Activated CD8-positive, alpha-beta memory T cell treated with anti-CD3 and anti-CD28 coated beads, Interleukin-2, amount 10 ng/mL, durations not matched to agents 7 days and 5 days (primary cell): ENCODE measurements around the gene ILKAP. TPM values are rescaled to one million over a fixed set of nuclear protein-coding genes. Genes with fewer than 3 reads are reported as not detected.

Experiments used
- ATAC-seq: fragments of 150-1000 bp; cut with Tn5 transposase; one replicate; pipeline ENCODE4 v1.10.0; 2021; ENCODE audit warnings: moderate library complexity
- CTCF ChIA-PET: fragments of 350-600 bp; sonication (Branson Sonifier 250); formaldehyde crosslinking; loops from one replicate; lab custom pipeline; 2021; ENCODE audit warnings: antibody characterized with exemption; lab: Charles Lee
- DNase-seq: peaks from one replicate; pipeline ENCODE4 v3.0.0-alpha.2; 2020
- H3K27ac Mint-ChIP-seq: one replicate; pipeline ENCODE4 v1.8.0; 2021; ENCODE audit warnings: mild to moderate bottlenecking, mixed read lengths
- H3K27me3 Mint-ChIP-seq: one replicate; pipeline ENCODE4 v1.8.0; 2021; ENCODE audit warnings: mixed read lengths
- H3K36me3 Mint-ChIP-seq: one replicate; pipeline ENCODE4 v1.8.0; 2021; ENCODE audit warnings: mild to moderate bottlenecking, mixed read lengths
- H3K4me1 Mint-ChIP-seq: one replicate; pipeline ENCODE4 v1.8.0; 2021; ENCODE audit warnings: mixed read lengths
- H3K4me3 Mint-ChIP-seq: one replicate; pipeline ENCODE4 v1.8.0; 2021; ENCODE audit warnings: mild to moderate bottlenecking, moderate library complexity, mixed read lengths
- H3K9me3 Mint-ChIP-seq: one replicate; pipeline ENCODE4 v1.8.0; 2022; ENCODE audit warnings: low read depth, mixed read lengths
- total RNA-seq, 2 experiments: library from RNA; stranded (reverse); gene quantifications; one replicate each; pipeline ENCODE4 v1.2.3, GENCODE V29; 2021

ILKAP gene
- total RNA-seq, 2 experiments from 2014 or later = 52.6 to 61.7 TPM

DNA sequence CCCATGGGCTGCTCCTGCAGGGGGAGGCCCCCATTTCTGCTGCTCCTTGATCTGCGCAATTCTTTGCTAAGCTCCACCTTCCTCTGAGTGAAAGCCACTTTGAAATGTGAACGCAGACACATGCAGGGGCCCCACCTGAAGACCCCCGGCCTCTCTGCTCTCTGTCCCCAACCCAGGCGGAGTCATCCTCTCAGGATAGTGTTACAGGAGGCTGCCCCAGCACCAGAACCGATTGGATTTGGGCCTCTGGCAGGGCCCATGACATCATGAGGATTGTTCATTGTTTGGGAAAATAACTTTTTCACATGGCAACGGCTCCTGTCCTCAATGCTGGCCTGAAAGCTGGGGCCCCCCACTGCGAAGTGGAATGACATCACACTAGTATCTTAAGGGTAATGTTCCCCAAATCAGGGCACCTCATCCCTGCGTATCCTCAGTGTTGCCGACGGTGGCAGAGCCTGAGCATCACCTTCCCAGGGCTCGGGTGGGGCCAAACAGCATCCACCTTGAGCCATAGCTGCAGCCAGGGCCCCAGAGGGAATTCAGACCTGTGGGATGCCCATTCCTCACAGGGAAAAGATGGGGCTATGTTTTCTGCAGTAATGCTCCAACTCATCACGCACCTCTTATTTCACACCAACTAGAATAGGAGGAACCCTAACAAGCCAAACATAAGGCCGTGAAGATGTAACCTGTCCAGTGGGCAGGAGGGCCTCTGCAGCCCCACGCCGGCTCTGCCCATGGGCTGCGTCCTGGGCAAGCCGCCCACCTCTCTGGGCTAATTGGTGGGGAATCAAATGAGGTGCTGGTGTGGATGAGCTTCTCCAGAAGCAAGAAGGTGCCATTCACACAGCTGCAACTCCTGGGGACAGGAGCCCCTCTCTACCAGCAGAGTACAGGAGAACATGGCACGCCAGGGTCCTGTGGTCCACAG is 47.5 kb downstream of the ILKAP start:
- H3K4me1 Mint-ChIP-seq = peaks cover 4% of the 10 kb centered on the region
- no peak overlapping the region for H3K4me3 Mint-ChIP-seq
- H3K27ac Mint-ChIP-seq = no peak overlapping the region
- H3K9me3 Mint-ChIP-seq = no peaks in the 10 kb centered on the region
- CTCF ChIA-PET = no interaction called here
- DNase-seq (no peak), ATAC-seq (no peak)
- H3K27me3 Mint-ChIP-seq = peaks cover 25% of the 10 kb centered on the region
- H3K36me3 Mint-ChIP-seq = no peaks in the 10 kb centered on the region

DNA sequence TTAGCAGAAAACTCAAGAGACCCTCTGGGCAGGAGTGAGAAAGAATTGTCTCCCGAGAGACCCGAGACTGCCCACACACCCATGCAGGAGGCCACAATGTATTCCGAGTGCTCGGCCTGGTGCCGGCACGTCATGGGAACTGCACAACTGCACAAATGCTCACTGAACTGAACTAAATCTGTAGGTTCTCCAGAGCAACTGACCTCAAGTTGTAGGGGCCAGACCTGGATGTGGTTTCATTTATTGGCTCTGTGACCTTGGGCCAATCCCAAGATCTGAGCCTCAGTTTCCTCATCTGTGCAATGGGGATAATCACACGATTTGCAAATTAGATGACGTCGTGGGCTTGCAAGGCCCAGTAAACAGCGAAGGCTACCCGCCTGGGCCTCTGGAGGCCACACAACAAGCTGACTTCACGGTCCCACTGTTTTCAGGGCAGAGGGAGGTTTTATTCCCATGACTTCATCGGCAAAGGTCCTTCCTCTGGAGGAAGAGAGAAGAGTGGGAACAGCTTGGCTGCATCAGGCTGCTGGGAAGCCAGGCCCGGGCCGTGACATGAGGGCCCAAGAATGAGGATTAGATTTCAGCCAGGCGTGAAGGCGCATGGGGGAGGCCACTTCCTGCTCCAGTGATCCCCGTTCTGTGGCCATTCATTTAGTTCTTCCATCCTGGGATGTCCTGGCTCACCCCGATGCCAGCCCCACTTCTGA is 48.3 kb downstream of the ILKAP start:
- CTCF ChIA-PET = no interaction called here
- no peaks in the 10 kb centered on the region for H3K36me3 Mint-ChIP-seq
- DNase-seq (no peak), ATAC-seq (no peak)
- peaks cover 4% of the 10 kb centered on the region for H3K4me1 Mint-ChIP-seq
- H3K27me3 Mint-ChIP-seq = peaks cover 20% of the 10 kb centered on the region
- H3K9me3 Mint-ChIP-seq = no peaks in the 10 kb centered on the region
- H3K27ac Mint-ChIP-seq = no peak overlapping the region
- H3K4me3 Mint-ChIP-seq = no peak overlapping the region

- H3K27ac Mint-ChIP-seq = no peak overlapping the region
- ATAC-seq (no peak), DNase-seq (no peak)
- peaks cover 4% of the 10 kb centered on the region for H3K4me1 Mint-ChIP-seq
- no peak overlapping the region for H3K4me3 Mint-ChIP-seq
- CTCF ChIA-PET = no interaction called here
- H3K27me3 Mint-ChIP-seq = peaks cover 14% of the 10 kb centered on the region
- H3K9me3 Mint-ChIP-seq = no peaks in the 10 kb centered on the region
- no peaks in the 10 kb centered on the region for H3K36me3 Mint-ChIP-seq
Observed at GRCh38 chr2:238154570-238154969, 48.9 kb downstream of the ILKAP start.

DNA sequence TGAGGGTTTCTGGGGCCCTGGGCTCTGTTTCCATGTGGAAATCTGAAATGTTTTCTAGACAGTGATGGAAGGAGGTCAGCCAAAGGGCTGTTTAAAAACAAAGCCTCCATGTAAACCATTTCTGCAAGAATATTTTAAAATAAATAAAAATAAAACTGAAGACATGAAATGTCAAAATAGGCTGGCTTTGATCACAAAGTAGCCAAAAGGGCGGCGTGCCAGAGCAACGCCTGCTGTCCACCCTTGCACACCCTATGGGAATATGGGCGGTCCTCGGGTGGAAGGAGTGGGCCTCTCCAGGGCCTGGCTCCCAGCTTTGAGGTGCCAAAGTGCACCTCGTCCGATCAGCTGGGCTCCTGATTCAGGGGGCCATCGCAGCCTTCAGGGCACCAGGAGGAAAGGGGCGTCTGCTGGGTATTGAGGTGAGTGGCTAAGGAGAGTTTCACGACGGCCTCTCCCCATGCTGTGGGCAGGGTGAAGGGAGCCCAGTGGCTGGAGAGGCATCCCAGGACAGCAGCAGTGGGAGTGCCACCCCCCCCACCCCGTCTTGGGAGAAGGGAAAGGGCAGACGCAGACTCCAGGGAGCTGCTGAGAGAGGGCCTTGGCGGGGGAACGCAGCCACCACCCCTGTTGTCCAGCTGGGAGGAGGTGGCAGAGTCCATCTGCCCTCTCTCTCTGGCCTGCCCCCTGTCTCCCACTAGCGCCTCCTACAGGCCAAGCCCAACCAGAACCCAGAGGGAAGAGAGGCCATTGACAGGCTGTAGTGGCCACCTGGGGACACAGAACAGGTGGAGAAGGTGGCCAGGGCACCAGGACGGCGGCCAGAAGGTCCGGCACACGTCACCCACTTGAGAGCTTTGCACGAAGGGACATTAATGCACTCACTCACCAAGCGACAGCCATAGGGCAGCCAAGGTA is 50.5 kb downstream of the ILKAP start:
- H3K4me1 Mint-ChIP-seq = no peaks in the 10 kb centered on the region
- ATAC-seq (no peak), DNase-seq (no peak)
- no peak overlapping the region for H3K4me3 Mint-ChIP-seq
- CTCF ChIA-PET = no interaction called here
- H3K9me3 Mint-ChIP-seq = no peaks in the 10 kb centered on the region
- H3K36me3 Mint-ChIP-seq = no peaks in the 10 kb centered on the region
- H3K27me3 Mint-ChIP-seq = peaks cover 6% of the 10 kb centered on the region
- no peak overlapping the region for H3K27ac Mint-ChIP-seq

DNA sequence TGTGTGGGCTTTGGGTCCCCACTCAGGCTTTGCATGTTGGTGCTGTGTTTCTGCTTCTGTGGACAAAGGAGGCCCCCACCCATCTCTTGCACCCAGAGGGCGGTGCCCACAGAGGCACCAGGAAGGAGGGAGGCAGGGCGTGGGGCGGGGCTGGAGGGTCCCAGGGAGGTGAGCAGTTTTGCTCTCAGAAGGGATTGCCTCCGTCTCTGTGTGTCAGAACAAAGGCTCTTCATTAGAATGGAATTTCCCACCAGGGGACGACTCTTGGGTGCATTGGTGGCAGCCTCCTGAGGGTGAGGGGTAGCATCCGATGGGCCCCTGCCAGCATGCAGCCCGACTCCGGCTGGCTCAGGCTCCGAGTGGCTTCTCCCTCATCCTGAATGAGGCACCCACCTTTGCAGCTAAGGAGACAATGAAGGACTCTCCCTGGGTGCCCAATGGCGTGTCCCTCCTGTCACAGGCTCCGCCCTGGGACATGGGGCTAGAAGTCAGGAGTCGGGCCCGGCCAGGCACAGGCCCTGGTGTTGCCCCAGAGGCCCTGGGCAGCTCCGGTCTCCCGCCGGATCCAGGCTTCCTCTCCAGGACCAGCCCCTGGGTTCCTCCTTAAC is 51.8 kb downstream of the ILKAP start:
- Mint-ChIP-seq H3K9me3 (no peaks in the 10 kb centered on the region), H3K36me3 (no peaks in the 10 kb centered on the region), H3K4me1 (no peaks in the 10 kb centered on the region), H3K4me3 (no peak overlapping the region), H3K27ac (no peak overlapping the region), H3K27me3 (no peaks in the 10 kb centered on the region)
- CTCF ChIA-PET = no interaction called here
- DNase-seq (no peak), ATAC-seq (no peak)

GRCh38 chr2:238151205-238151604 is 52.3 kb downstream of the ILKAP start:
- Mint-ChIP-seq H3K27ac (no peak overlapping the region), H3K9me3 (no peaks in the 10 kb centered on the region), H3K4me1 (no peaks in the 10 kb centered on the region), H3K27me3 (no peaks in the 10 kb centered on the region), H3K4me3 (no peak overlapping the region), H3K36me3 (no peaks in the 10 kb centered on the region)
- ATAC-seq = no peak
- CTCF ChIA-PET = no interaction called here
- DNase-seq = no peak

DNA sequence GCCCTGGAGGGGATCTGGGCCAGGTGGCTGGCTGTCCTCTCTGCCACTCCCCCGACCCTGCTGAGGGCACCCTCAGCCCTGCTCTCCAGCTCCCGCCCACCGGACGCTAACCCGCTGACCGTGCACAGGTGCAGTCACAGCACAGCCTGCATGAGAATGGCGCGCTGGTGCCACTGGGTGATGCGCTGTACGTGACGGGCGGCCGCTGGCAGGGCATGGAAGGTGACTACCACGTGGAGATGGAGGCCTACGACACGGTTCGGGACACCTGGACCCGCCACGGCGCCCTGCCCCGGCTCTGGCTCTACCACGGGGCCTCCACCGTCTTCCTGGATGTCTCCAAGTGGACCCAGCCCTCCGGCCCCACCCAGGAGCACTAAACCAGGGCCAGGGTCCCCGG is 52.8 kb downstream of the ILKAP start:
- no peak for ATAC-seq
- H3K27me3 Mint-ChIP-seq = no peaks in the 10 kb centered on the region
- CTCF ChIA-PET = no interaction called here
- no peaks in the 10 kb centered on the region for H3K36me3 Mint-ChIP-seq
- H3K4me1 Mint-ChIP-seq = no peaks in the 10 kb centered on the region
- DNase-seq = no peak
- no peak overlapping the region for H3K4me3 Mint-ChIP-seq
- no peaks in the 10 kb centered on the region for H3K9me3 Mint-ChIP-seq
- H3K27ac Mint-ChIP-seq = no peak overlapping the region

GRCh38 chr2:238149841-238150572 is 53.5 kb downstream of the ILKAP start:
- Mint-ChIP-seq H3K27me3 (no peaks in the 10 kb centered on the region), H3K27ac (no peak overlapping the region), H3K4me1 (no peaks in the 10 kb centered on the region), H3K36me3 (no peaks in the 10 kb centered on the region), H3K9me3 (no peaks in the 10 kb centered on the region), H3K4me3 (no peak overlapping the region)
- no peak for DNase-seq
- ATAC-seq = no peak
- CTCF ChIA-PET = no interaction called here

- H3K9me3 Mint-ChIP-seq = no peaks in the 10 kb centered on the region
- no peaks in the 10 kb centered on the region for H3K27me3 Mint-ChIP-seq
- H3K36me3 Mint-ChIP-seq = no peaks in the 10 kb centered on the region
- no peak overlapping the region for H3K27ac Mint-ChIP-seq
- no peak for DNase-seq
- no peak for ATAC-seq
- CTCF ChIA-PET = no interaction called here
- no peak overlapping the region for H3K4me3 Mint-ChIP-seq
- no peaks in the 10 kb centered on the region for H3K4me1 Mint-ChIP-seq
Observed at GRCh38 chr2:238148981-238149380, 54.5 kb downstream of the ILKAP start.

DNA sequence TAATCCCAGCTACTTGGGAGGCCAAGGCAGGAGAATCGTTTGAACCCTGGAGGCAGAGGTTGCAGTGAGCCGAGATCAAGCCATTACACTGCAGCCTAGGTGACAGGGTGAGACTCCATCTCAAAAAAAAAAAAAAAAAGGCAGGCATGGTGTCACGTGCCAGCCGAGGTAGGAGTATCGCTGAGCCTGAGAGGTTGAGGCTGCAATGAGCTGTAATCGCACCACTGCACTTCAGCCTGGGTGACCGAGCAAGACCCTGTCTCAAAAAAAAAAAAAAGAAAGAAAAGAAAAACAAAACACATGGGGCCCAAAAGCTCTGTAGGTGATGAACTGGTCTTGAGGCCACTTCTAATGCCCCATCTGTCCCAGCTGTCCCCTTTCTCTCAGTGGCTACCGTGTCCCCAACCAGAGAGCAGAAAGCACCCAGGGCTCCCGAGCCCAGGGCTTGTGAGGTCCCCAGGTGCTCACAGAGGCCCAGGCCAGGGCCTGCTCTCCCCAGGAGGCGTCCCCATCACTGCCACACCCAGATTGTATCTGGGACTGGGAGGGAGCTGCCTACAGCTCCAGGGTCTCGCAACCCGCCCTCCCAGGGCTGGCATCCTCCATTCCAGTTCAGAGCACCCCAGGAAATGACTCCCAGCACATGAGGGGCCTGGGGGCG is 56.5 kb downstream of the ILKAP start:
- H3K4me1 Mint-ChIP-seq = no peaks in the 10 kb centered on the region
- no peak overlapping the region for H3K27ac Mint-ChIP-seq
- no peak overlapping the region for H3K4me3 Mint-ChIP-seq
- ATAC-seq = no peak
- H3K27me3 Mint-ChIP-seq = no peaks in the 10 kb centered on the region
- H3K9me3 Mint-ChIP-seq = no peaks in the 10 kb centered on the region
- CTCF ChIA-PET = no interaction called here
- DNase-seq = no peak
- no peaks in the 10 kb centered on the region for H3K36me3 Mint-ChIP-seq

DNA sequence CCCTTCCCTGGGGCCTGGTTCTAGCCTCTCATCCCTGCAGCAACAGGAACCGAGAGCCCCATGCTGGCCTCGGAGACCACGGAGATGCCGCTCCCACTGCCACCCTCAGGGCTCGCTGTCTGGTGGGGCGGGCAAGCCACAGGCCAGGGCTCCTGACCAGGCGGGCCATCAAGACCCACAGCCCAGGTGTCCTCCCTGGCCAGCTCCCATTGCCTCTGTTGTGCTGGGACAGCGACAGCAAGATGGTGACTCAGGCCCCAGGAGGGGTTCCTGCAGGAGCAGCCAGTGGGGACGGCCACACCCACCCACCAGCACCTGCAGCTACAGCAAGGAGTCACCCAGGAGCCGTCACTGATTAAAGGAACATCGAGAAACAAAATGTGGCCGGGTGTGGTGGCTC is 57.6 kb downstream of the ILKAP start:
- Mint-ChIP-seq H3K27me3 (no peaks in the 10 kb centered on the region), H3K9me3 (no peaks in the 10 kb centered on the region), H3K27ac (no peak overlapping the region), H3K36me3 (no peaks in the 10 kb centered on the region), H3K4me3 (no peak overlapping the region), H3K4me1 (no peaks in the 10 kb centered on the region)
- ATAC-seq (no peak), DNase-seq (no peak)
- CTCF ChIA-PET = no interaction called here

- H3K4me3 Mint-ChIP-seq = no peak overlapping the region
- no peaks in the 10 kb centered on the region for H3K4me1 Mint-ChIP-seq
- no peaks in the 10 kb centered on the region for H3K36me3 Mint-ChIP-seq
- no peak for DNase-seq
- H3K9me3 Mint-ChIP-seq = no peaks in the 10 kb centered on the region
- CTCF ChIA-PET = interaction anchor here (1.5 kb wide), 1 partner anchor 11 kb away, joined by 3 read pairs; no protein-coding TSS in a partner anchor
- no peak overlapping the region for H3K27ac Mint-ChIP-seq
- no peaks in the 10 kb centered on the region for H3K27me3 Mint-ChIP-seq
- no peak for ATAC-seq
Observed at GRCh38 chr2:238145046-238145445, 58.4 kb downstream of the ILKAP start.
